K562 (cell line): ENCODE results near the gene ANP32B. TPM values are rescaled to one million over a fixed set of nuclear protein-coding genes. Genes with fewer than 3 reads are reported as not detected.

Experiments used
- CCNT2 ChIP-seq: IDR thresholded peaks from 2 replicates; pipeline ENCODE4 v1.6.1; 2011; ENCODE audit warnings: borderline replicate concordance, low read depth, mild to moderate bottlenecking, moderate library complexity, mixed read lengths, low read length; ENCODE audit not compliant: insufficient read length; ENCODE audit errors: extremely low read depth
- E2F3 ChIP-seq: fragments of 250-450 bp; sonication (Bioruptor Pico); IDR thresholded peaks from 2 replicates; pipeline ENCODE4 v1.4.0; 2020; ENCODE audit warnings: mild to moderate bottlenecking
- JUN ChIP-seq, 2 experiments: sonication (generic) in 1 of 2; formaldehyde crosslinking in 1 of 2; IDR thresholded peaks; 2 replicates each; pipeline versions ENCODE4 v1.6.1 to v1.8.0; 2012 to 2022; ENCODE audit warnings: borderline replicate concordance in 2 of 2, mild to moderate bottlenecking in 2 of 2, improper control_type of control experiment in 1 of 2, low read depth in 1 of 2, low read length in 1 of 2, missing genetic modification reagents in 1 of 2
- KLF1 ChIP-seq: fragments of 450-650 bp; IDR thresholded peaks from 2 replicates; pipeline ENCODE4 v1.6.1; 2016; ENCODE audit warnings: missing genetic modification characterization, missing compliant biosample characterization
- NCOA6 ChIP-seq: fragments of 450-650 bp; IDR thresholded peaks from 2 replicates; pipeline ENCODE4 v1.6.1; 2017; ENCODE audit warnings: mild to moderate bottlenecking
- NFXL1 ChIP-seq: fragments of 450-650 bp; formaldehyde crosslinking; IDR thresholded peaks from 2 replicates; pipeline ENCODE4 v1.4.0; 2021; ENCODE audit warnings: mild to moderate bottlenecking
- PTTG1 ChIP-seq: fragments of 450-650 bp; IDR thresholded peaks from 2 replicates; pipeline ENCODE4 v1.6.1; 2016; ENCODE audit warnings: low read depth, mild to moderate bottlenecking, missing genetic modification characterization, missing compliant biosample characterization
- RFX7 ChIP-seq: fragments of 250-450 bp; sonication (Bioruptor Pico); IDR thresholded peaks from 2 replicates; pipeline ENCODE4 v1.5.1; 2021; ENCODE audit warnings: mild to moderate bottlenecking
- TBL1XR1 ChIP-seq, 2 experiments: IDR thresholded peaks; 2 replicates each; pipeline ENCODE4 v1.6.1; 2012; ENCODE audit warnings: improper control_type of control experiment in 2 of 2, low read length in 2 of 2, mild to moderate bottlenecking in 1 of 2
- XRCC4 ChIP-seq: IDR thresholded peaks from one replicate; pipeline ENCODE4 v1.6.1; 2011; ENCODE audit not compliant: insufficient read depth, insufficient read length; ENCODE audit errors: extremely low read depth
- ZNF140 ChIP-seq: fragments of 250-450 bp; sonication (Bioruptor Pico); IDR thresholded peaks from 2 replicates; pipeline ENCODE4 v1.8.0; 2021; ENCODE audit warnings: moderate library complexity, mild to moderate bottlenecking, inconsistent platforms
- polyA plus RNA-seq, 8 experiments: library from polyadenylated mRNA; depleted of rRNA in 4 of 8; stranded (reverse) in 5 of 8; unstranded in 3 of 8; fragments of >200 nt; fragmentation: Nextera tagmentation in 2 of 8; fragmentation: Illumina TruSeq in 1 of 8; extraction: Ambion mirVana in 2 of 8; extraction: Trizol in 1 of 8; gene quantifications; 2 replicates each; pipeline versions ENCODE4 v1.2.1 to v1.2.3, GENCODE V29; 2011 to 2014; ENCODE audit warnings: inconsistent platforms in 1 of 8, missing spikeins in 1 of 8
- total RNA-seq, 7 experiments: library from RNA; depleted of rRNA in 6 of 7; stranded (reverse); fragments of >200 nt in 6 of 7; fragmentation: Illumina TruSeq in 2 of 7; extraction: Trizol in 2 of 7; gene quantifications; 2 replicates each; pipeline versions ENCODE4 v1.2.1 to v1.2.3, GENCODE V29; 2011 to 2021; ENCODE audit warnings: low replicate concordance in 1 of 7
- TF ChIP-seq, protein P1 (sequence below): fragments of 200-800 bp; sonication (Bioruptor generic); IDR thresholded peaks from 2 replicates; pipeline ENCODE4 v1.6.1; 2016; ENCODE audit warnings: missing genetic modification characterization, missing compliant biosample characterization
- TF ChIP-seq, protein P2 (sequence below): sonication (generic); formaldehyde crosslinking; IDR thresholded peaks from 2 replicates; pipeline ENCODE4 v1.8.1; 2023; ENCODE audit warnings: mild to moderate bottlenecking, missing genetic modification reagents
- TF ChIP-seq, protein P3 (sequence below), 2 experiments: fragments of 200-800 bp in 1 of 2; sonication (Bioruptor generic) in 1 of 2; sonication (generic) in 1 of 2; formaldehyde crosslinking in 1 of 2; IDR thresholded peaks in 1 of 2; conservative IDR thresholded peaks in 1 of 2; 2 replicates each; pipeline versions ENCODE4 v1.5.0 to v1.6.1; 2016 to 2020; ENCODE audit warnings: missing compliant biosample characterization in 1 of 2, missing genetic modification characterization in 1 of 2, missing genetic modification reagents in 1 of 2
- TF ChIP-seq, protein P4 (sequence below): fragments of 450-650 bp; IDR thresholded peaks from 2 replicates; pipeline ENCODE4 v1.6.1; 2014; ENCODE audit warnings: low read depth, mild to moderate bottlenecking, moderate library complexity, borderline replicate concordance

The ANP32B gene
- total and polyA plus RNA-seq, 9 of the 15 experiments (the other 6 are each of a cell fraction or from before 2014, with no cell fraction given): 68.9 to 815 (median 141) TPM

DNA sequence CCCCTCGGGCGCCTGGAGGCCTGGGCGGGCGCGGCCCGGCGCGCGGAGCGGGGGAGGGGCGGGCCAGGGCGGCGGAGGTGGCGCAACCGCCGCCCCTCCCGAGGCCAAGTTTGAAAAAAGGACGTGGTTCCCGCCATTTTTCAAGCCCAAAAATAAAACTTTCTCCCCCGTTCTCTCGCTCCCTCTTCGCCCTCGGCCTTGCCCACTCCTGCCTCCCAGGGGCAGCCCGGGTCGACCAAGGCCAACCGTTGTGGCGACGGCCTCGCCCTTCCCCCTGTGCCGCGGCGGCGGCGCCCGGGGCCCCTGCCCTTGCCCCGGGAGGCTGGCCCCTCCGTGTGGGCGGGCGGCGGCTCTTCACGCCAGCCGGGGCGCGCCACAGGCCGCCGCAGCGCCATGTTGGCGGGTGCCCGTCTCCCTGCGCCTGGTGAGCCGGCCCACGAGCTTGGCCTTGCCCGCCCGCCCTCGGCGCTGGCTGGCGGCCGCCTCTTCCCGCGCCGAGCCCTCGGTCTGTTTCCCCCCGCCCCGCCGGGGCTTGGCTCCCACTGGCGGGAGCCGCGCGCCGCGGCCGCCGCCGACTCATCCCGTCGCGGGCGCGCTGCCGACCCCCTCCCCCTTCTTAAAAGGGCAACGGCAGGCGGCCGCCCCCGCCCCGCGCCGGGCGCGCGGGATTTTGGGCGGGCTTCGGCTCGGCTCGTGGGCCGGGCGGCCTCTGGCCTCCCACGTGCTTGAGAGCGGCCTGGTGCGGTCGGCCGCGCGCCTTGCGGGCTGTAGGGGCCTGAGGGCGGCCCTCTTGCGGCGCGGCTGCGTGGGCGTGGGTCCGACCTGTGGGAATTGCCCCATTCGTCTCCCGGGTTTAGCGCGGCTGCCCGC is 1.3 kb downstream of the ANP32B start (continued):
- TF ChIP-seq, protein P1, sequence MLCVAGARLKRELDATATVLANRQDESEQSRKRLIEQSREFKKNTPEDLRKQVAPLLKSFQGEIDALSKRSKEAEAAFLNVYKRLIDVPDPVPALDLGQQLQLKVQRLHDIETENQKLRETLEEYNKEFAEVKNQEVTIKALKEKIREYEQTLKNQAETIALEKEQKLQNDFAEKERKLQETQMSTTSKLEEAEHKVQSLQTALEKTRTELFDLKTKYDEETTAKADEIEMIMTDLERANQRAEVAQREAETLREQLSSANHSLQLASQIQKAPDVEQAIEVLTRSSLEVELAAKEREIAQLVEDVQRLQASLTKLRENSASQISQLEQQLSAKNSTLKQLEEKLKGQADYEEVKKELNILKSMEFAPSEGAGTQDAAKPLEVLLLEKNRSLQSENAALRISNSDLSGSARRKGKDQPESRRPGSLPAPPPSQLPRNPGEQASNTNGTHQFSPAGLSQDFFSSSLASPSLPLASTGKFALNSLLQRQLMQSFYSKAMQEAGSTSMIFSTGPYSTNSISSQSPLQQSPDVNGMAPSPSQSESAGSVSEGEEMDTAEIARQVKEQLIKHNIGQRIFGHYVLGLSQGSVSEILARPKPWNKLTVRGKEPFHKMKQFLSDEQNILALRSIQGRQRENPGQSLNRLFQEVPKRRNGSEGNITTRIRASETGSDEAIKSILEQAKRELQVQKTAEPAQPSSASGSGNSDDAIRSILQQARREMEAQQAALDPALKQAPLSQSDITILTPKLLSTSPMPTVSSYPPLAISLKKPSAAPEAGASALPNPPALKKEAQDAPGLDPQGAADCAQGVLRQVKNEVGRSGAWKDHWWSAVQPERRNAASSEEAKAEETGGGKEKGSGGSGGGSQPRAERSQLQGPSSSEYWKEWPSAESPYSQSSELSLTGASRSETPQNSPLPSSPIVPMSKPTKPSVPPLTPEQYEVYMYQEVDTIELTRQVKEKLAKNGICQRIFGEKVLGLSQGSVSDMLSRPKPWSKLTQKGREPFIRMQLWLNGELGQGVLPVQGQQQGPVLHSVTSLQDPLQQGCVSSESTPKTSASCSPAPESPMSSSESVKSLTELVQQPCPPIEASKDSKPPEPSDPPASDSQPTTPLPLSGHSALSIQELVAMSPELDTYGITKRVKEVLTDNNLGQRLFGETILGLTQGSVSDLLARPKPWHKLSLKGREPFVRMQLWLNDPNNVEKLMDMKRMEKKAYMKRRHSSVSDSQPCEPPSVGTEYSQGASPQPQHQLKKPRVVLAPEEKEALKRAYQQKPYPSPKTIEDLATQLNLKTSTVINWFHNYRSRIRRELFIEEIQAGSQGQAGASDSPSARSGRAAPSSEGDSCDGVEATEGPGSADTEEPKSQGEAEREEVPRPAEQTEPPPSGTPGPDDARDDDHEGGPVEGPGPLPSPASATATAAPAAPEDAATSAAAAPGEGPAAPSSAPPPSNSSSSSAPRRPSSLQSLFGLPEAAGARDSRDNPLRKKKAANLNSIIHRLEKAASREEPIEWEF (CRISPR knock-in tag): no peak; the same call in 1 of the 2 replicates
- peak; percentile 85; the same call in 1 of the 2 replicates for TF ChIP-seq KLF1 (tag)
- no peak for TF ChIP-seq XRCC4
- TF ChIP-seq, protein P2, sequence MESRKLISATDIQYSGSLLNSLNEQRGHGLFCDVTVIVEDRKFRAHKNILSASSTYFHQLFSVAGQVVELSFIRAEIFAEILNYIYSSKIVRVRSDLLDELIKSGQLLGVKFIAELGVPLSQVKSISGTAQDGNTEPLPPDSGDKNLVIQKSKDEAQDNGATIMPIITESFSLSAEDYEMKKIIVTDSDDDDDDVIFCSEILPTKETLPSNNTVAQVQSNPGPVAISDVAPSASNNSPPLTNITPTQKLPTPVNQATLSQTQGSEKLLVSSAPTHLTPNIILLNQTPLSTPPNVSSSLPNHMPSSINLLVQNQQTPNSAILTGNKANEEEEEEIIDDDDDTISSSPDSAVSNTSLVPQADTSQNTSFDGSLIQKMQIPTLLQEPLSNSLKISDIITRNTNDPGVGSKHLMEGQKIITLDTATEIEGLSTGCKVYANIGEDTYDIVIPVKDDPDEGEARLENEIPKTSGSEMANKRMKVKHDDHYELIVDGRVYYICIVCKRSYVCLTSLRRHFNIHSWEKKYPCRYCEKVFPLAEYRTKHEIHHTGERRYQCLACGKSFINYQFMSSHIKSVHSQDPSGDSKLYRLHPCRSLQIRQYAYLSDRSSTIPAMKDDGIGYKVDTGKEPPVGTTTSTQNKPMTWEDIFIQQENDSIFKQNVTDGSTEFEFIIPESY (CRISPR knock-in tag): peak; percentile 89
- TF ChIP-seq PTTG1 (tag): no peak
- TF ChIP-seq RFX7 (CRISPR knock-in tag): no peak
- TF ChIP-seq JUN (IDR thresholded peaks at IDR 0.05; ENCODE audit: borderline replicate concordance, low read depth, low read length): peak; percentile 58; the same call in 1 of the 2 replicates
- peak; percentile 96 for TF ChIP-seq JUN (CRISPR knock-in tag; IDR thresholded peaks at IDR 0.05; ENCODE audit: borderline replicate concordance)
- TF ChIP-seq E2F3 (CRISPR knock-in tag): peak; percentile 98
- no peak for TF ChIP-seq ZNF140
- no peak for TF ChIP-seq TBL1XR1 (IDR thresholded peaks at IDR 0.05; ENCODE audit: low read length in 2 of 2)
- peak; percentile 74; the same call in 1 of the 2 replicates for TF ChIP-seq NFXL1 (CRISPR knock-in tag)
- peak; percentile 91 for TF ChIP-seq CCNT2
- no peak for TF ChIP-seq NCOA6
- TF ChIP-seq, protein P3, sequence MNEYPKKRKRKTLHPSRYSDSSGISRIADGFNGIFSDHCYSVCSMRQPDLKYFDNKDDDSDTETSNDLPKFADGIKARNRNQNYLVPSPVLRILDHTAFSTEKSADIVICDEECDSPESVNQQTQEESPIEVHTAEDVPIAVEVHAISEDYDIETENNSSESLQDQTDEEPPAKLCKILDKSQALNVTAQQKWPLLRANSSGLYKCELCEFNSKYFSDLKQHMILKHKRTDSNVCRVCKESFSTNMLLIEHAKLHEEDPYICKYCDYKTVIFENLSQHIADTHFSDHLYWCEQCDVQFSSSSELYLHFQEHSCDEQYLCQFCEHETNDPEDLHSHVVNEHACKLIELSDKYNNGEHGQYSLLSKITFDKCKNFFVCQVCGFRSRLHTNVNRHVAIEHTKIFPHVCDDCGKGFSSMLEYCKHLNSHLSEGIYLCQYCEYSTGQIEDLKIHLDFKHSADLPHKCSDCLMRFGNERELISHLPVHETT (CRISPR knock-in tag; conservative IDR thresholded peaks at IDR 0.05 in 1 of 2, IDR thresholded peaks at IDR 0.05 in 1 of 2): peak in 1 of 2 experiments; percentile 89; a peak in 1 of 4 replicates
- TF ChIP-seq, protein P4, sequence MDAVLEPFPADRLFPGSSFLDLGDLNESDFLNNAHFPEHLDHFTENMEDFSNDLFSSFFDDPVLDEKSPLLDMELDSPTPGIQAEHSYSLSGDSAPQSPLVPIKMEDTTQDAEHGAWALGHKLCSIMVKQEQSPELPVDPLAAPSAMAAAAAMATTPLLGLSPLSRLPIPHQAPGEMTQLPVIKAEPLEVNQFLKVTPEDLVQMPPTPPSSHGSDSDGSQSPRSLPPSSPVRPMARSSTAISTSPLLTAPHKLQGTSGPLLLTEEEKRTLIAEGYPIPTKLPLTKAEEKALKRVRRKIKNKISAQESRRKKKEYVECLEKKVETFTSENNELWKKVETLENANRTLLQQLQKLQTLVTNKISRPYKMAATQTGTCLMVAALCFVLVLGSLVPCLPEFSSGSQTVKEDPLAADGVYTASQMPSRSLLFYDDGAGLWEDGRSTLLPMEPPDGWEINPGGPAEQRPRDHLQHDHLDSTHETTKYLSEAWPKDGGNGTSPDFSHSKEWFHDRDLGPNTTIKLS: no peak; the same call in 1 of the 2 replicates
